Fibroblast of upper back skin (primary cell): ENCODE measurements around the gene CYP27A1.

Source experiments
- DNase-seq: peaks from one replicate; pipeline ENCODE4 v3.0.0-alpha.2; 2013

The CYP27A1 gene

DNA sequence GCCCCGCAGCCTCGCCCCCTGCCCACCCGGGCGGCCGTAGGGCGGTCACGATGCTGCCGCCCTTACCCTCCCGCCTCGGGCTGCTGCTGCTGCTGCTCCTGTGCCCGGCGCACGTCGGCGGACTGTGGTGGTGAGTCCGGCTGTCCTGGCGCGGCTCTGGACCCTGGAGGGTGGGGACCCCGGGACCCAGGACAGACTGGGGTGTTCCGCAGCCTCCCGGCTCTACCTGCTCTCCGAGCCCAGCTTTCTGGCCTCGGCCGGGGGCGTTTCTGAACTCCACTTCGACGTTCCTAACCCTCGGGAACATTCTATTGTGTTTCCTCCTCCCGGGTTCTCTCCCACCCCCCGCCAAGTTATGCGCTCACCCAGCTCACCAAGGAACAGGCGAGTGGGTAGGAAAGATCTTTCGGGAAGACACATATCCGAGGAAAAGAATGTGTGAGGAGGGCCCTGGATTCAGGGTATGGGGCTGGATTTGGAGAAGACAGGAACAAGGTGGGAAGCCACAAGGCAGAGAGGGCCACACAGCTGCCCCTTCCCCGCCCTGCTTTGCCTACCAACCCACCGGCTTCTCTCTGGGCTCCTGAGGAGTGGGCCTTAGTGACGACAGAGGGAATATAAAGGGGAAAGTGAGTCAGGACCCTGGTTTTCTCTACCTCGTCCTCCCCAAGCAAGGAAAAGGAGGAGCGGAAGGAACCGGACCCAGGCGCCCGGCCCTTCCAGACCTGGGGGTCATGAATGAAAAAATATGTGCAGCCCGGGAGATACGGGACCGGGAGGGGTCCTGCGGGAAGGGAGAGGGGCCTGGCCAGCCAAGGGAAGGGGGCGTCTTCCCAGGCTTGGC is 78.3 kb downstream of the CYP27A1 start:
- DNase-seq = no peak

DNA sequence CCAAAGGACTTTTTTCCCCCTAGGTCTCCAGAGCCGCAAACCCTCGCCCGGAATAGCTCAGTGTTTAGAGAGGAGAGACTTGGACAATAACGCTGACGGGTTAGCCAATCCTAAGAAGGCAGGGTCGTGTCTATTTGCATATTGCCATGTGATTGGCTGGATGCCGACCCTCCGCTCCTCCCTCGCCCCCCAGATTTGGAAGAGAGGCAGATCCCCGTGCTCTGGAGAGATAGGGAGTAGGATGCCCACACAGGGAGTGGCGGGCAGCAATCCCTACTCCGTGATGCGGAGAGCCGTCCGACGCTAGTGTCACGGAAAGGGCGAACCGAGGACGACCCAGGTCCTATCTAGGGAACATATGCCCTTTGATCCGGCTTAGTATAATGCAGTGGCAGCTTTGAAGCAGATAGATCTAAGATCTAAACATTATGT is 79.0 kb downstream of the CYP27A1 start:
- DNase-seq = peak; percentile 68

DNA sequence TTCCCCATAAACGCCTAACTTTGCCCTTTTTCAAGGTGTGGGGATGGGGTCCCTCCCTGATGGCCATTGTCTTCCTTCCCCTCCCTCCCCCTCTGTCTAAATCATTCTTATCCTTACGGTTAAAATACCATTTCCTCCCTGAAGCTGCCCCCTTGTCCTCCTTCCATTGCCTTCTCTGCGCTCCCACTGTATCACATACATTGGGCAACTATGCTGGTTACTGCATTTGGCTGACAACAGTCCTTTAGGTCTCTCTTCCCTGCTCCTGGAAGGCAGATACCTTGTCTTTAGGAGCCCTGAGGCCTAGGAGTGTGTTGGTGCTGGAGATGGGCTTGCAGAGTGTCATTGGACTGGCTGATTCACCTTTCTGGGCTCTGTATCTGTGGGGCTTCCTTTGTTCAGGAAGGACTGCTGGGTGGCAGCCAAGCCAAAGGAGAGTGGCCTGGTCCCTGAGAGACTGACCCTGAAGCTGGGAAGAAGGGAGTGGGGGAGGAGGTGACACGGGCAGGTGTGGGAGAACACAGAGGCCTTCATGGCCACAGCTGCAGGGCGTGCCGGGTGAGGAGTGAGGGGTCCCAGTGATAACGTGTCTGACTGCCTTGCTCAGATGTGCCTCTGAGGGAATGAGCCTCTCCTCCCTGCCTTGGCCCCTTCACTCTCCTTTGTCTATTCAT is 79.8 kb downstream of the CYP27A1 start:
- no peak for DNase-seq

DNA sequence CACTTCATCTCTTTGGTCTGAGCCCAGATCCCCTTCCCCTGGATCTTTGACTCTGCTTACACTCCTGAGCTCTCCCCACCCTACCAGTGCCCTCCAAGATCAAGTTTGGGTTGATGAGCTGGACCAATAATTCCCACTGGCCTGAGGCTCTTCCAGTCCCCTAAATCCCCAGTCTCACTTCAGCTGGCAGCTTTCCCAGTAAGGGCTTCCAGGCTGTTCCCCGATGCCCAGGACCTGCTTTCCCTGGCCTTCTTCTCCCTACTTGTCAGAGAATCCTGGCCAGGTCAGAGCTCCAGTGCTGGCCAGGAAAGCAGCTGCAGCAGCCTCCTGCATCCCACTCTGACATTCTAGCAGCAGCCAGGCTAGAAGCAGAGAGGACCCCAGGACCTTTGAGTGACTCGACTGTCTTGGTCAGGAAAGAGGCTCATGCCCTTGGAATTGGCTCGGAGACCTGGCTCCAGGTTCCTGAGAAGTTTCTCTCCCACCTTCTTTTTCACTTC is 81.1 kb downstream of the CYP27A1 start:
- no peak for DNase-seq
